T47D (cell line): Measurements from ENCODE around the gene DIABLO.
A peak's percentile ranks its signal among the peaks of the same experiment; 100 is the strongest.
"Not testable (repeated sequence)": the region's sequence is repeated elsewhere in the genome, so short reads cannot be mapped to it uniquely, and the experiment has no call there.

Experiments
- DNase-seq, 2 experiments: peaks; one replicate each; pipeline versions ENCODE4 v3.0.0 to v3.0.0-alpha.2; 2011 to 2012; ENCODE audit warnings: low read depth in 1 of 2, low spot score in 1 of 2
- JUND ChIP-seq: IDR thresholded peaks from 2 replicates; pipeline ENCODE4 v1.6.1; 2012; ENCODE audit warnings: low read depth
- in situ Hi-C: cut with HindIII; loops from 2 replicates; pipeline ENCODE4 v1.10.0; 2016; ENCODE audit warnings: low sequenced_read_pairs, low pct_unique_long_range_greater_than_20kb

Gene DIABLO

GRCh38 chr12:122225683-122226365 lies at the start of gene DIABLO:
DIABLO (minus strand) TSS chr12:122226052; CDS start chr12:122226014, 38 bp downstream.
- DNase-seq: peak; percentile 93 to 100
- no peak for TF ChIP-seq JUND
- in situ Hi-C loops: no loop called here

DNA sequence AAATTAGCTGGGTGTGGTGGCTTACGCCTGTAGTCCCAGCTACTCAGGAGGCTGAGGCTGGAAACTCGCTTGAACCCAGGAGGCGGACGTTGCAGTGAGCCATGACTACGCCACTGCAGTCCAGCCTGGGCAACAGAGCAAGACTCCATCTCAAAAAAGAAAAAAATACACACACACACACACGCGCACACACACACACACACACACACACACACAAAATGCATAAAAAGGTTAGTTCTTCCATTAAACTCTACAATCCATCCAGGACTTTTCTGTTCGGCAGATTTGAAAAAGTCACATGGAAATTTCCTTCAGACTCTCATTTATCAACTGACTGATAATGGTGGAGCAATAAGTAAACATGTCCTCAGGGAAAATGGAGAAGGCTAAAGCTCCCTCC lies 49.6 kb upstream of the DIABLO start:
- no peak for DNase-seq
- TF ChIP-seq JUND: no peak
- in situ Hi-C loops: no loop called here

DNA sequence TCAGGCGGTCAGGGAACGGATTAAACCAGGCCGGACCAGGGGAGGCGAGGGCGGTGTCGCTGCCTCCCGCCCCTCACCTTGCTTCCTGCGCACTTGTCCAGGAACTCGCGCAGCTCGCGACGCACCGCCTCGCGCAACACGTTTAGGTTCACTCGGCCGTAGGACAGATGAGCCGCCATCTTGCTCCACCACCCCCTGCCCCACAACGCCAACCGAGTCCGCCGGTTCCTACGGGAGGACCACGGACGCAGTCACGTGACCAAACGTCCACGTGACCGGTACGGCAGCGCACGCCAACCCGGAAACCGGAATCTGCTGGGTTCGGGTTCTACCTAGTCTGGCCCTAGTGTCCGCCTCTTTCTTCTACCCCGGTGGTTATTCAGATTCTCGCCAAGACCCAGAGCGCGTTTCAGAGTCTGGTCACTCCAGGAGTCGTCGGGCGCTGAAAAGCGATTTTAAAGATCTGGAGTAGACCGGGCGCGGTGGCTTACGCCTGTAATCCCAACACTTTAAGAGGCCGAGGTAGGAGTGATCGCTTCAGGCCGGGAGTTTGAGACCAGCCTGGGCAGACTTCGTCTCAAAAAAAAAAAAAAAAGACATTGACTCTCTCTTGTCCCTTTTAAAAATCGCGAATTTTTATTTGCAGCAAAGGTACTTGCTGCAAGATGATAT lies 40.5 kb upstream of the DIABLO start, which contains the start of gene VPS33A:
Gene VPS33A (minus strand): TSS at position 265 of the 672 bp plus-strand sequence. CDS start 86 bp downstream, at position 179.
- no peak for TF ChIP-seq JUND
- DNase-seq: peak; percentile 94 to 99
- in situ Hi-C loops: no loop called here

GRCh38 chr12:122265886-122266229 lies 40.0 kb upstream of the DIABLO start:
- TF ChIP-seq JUND: no peak
- DNase-seq: peak; percentile 30 to 70
- in situ Hi-C loops: no loop called here

GRCh38 chr12:122265476-122265875 lies 39.6 kb upstream of the DIABLO start:
- TF ChIP-seq JUND: no peak
- in situ Hi-C loops: no loop called here
- DNase-seq: no peak

GRCh38 chr12:122260735-122261134 lies 34.9 kb upstream of the DIABLO start:
- DNase-seq, in situ Hi-C loops: not testable (repeated sequence)

DNA sequence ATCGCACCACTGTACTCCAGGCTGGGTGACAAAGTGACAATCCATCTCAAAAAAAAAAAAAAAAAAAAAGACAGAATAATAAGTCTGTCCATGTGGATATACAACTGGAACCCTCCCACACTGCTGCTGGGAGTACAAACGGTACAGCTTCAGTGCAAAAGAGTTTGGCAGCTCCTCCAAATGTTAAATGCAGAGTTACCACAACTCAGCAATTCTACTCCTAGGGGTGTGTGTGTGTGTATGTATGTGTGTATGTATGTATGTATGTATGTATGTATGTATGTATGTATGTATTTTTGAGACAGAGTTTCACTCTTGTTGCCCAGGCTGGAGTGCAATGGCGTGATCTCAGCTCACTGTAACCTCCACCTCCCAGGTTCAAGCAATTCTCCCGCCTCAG lies 33.1 kb upstream of the DIABLO start:
- DNase-seq, in situ Hi-C loops: not testable (repeated sequence)

GRCh38 chr12:122258462-122258861 lies 32.6 kb upstream of the DIABLO start:
- in situ Hi-C loops, DNase-seq: not testable (repeated sequence)

DNA sequence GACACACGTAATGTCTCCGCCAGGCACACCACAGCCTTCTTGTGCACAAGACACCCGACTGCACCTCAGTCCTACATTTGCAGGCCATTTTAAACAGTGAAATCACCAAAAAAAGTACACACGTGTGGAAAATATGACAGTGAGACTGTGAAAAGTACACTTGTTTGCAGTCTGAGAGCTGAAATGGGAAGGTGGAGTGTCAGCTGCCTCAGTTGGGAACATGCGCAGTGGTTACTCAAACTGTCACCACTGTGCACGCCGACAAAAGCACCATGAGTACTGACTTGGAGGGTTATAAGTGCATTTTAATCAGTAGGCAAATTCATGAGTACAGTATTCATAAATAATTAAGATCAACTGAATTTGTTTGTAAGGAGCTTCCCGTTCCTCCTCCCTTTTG lies 24.7 kb upstream of the DIABLO start:
- DNase-seq: no peak
- no peak for TF ChIP-seq JUND
- in situ Hi-C loops: no loop called here

- in situ Hi-C loops: no loop called here
- DNase-seq: no peak
- no peak for TF ChIP-seq JUND
Observed at GRCh38 chr12:122250047-122250446, 24.2 kb upstream of the DIABLO start.

- TF ChIP-seq JUND: no peak
- in situ Hi-C loops: no loop called here
- DNase-seq: no peak
Observed at GRCh38 chr12:122245553-122245952, 19.7 kb upstream of the DIABLO start.

- in situ Hi-C loops: no loop called here
- TF ChIP-seq JUND: no peak
- DNase-seq: no peak
Observed at GRCh38 chr12:122244565-122245371, 18.9 kb upstream of the DIABLO start.

- in situ Hi-C loops: no loop called here
Observed at GRCh38 chr12:122243965-122244364, 18.1 kb upstream of the DIABLO start.

More at GRCh38 chr12:122243965-122244364, 18.1 kb upstream of the DIABLO start:
- no peak for DNase-seq
- TF ChIP-seq JUND: no peak
